K562 (cell line): ENCODE data around the gene LY6G6C. TPM values are rescaled to one million over a fixed set of nuclear protein-coding genes. Genes with fewer than 3 reads are reported as not detected.

Experiments used
- ATAC-seq: fragments of 200-7000 bp; cut with Tn5 transposase; 3 replicates; pipeline ENCODE4 v1.9.1; 2020; ENCODE audit warnings: moderate library complexity
- BruUV-seq: library from RNA; stranded (reverse); fragments of 400-500 nt; replicated peaks from 2 replicates; lab custom pipeline; 2021; lab: Mats Ljungman, UMichigan
- CTCF ChIA-PET: fragments of 300-600 bp; formaldehyde crosslinking; extraction: SDS; loops from one replicate; lab custom pipeline; 2021; ENCODE audit warnings: low intra/inter-chr PET ratio; lab: Yijun Ruan, JAX
- POLR2A ChIA-PET: fragments of 300-600, 350-650 bp; sonication (Branson Sonifier 250); formaldehyde crosslinking; extraction: SDS; loops from one replicate; lab custom pipeline; 2021; ENCODE audit warnings: antibody characterized with exemption, inconsistent platforms; lab: Yijun Ruan, JAX
- DNase-seq, 4 experiments: peaks; one replicate each; pipeline versions ENCODE4 v3.0.0 to v3.0.0-alpha.2; 2011 to 2018; ENCODE audit warnings: low spot score in 3 of 4, mixed read lengths in 3 of 4; ENCODE audit errors: extremely low read depth in 1 of 4
- FAIRE-seq: peaks from 2 replicates; lab custom pipeline; 2011; peaks lifted over from hg19 to GRCh38; lab: Jason Lieb, UNC
- H2AFZ ChIP-seq: 2 replicates; pipeline ENCODE4 v1.6.0; 2011; ENCODE audit warnings: low read depth, low read length, control low read depth, inconsistent platforms
- H3K27ac ChIP-seq: fragments of 200-600 bp; 3 replicates; pipeline ENCODE4 v1.8.0; 2011; ENCODE audit warnings: low read depth, mild to moderate bottlenecking, control low read depth, inconsistent platforms, low read length, moderate library complexity, mixed read lengths; ENCODE audit errors: extremely low read depth
- H3K27me3 ChIP-seq, 2 experiments: fragments of 300-600 bp in 1 of 2; 2 replicates in 1 of 2; 3 replicates in 1 of 2; pipeline versions ENCODE4 v1.6.0 to v1.8.0; 2011; ENCODE audit warnings: inconsistent platforms in 2 of 2, low read length in 2 of 2, mild to moderate bottlenecking in 1 of 2, mixed read lengths in 1 of 2, moderate library complexity in 1 of 2; ENCODE audit not compliant: control insufficient read depth in 2 of 2, insufficient read depth in 2 of 2
- H3K36me3 ChIP-seq: fragments of 300-600 bp; 3 replicates; pipeline ENCODE4 v1.8.0; 2011; ENCODE audit warnings: mild to moderate bottlenecking, low read length, inconsistent platforms; ENCODE audit not compliant: control insufficient read depth, insufficient read depth
- H3K4me1 ChIP-seq, 2 experiments: fragments of 200-600 bp in 1 of 2; replicated peaks in 1 of 2; 2 replicates in 1 of 2; 3 replicates in 1 of 2; pipeline versions ENCODE4 v1.5.1 to v1.8.0; 2011; ENCODE audit warnings: inconsistent platforms in 2 of 2, low read length in 2 of 2, mild to moderate bottlenecking in 1 of 2, mixed read lengths in 1 of 2, moderate library complexity in 1 of 2; ENCODE audit not compliant: control insufficient read depth in 2 of 2, insufficient read depth in 2 of 2
- H3K4me2 ChIP-seq: 2 replicates; pipeline ENCODE4 v1.6.1; 2011; ENCODE audit warnings: low read length, control low read depth, inconsistent platforms, mixed read lengths; ENCODE audit not compliant: insufficient read depth
- H3K4me3 ChIP-seq: fragments of 200-600 bp; sonication (generic), shearing (Covaris generic); 2 replicates; pipeline ENCODE4 v1.5.1; 2016; ENCODE audit warnings: control low read depth, inconsistent platforms
- H3K79me2 ChIP-seq: fragments of 200-600 bp; 3 replicates; pipeline ENCODE4 v1.8.0; 2011; ENCODE audit warnings: low read length, inconsistent platforms; ENCODE audit not compliant: control insufficient read depth, insufficient read depth
- H3K9ac ChIP-seq, 2 experiments: 2 replicates each; pipeline versions ENCODE4 v1.6.0 to v1.6.1; 2011; ENCODE audit warnings: low read depth in 2 of 2, low read length in 2 of 2, control low read depth in 1 of 2, inconsistent platforms in 1 of 2, mild to moderate bottlenecking in 1 of 2, mixed read lengths in 1 of 2; ENCODE audit not compliant: insufficient read depth in 1 of 2
- H3K9me1 ChIP-seq: one replicate; pipeline ENCODE4 v1.6.0; 2011; ENCODE audit warnings: inconsistent platforms, mild to moderate bottlenecking, low read length, moderate library complexity; ENCODE audit not compliant: control insufficient read depth, insufficient read depth
- H3K9me3 ChIP-seq: replicated peaks from 2 replicates; pipeline ENCODE4 v1.5.1; 2011; ENCODE audit warnings: low read depth, low read length, inconsistent platforms; ENCODE audit not compliant: control insufficient read depth, insufficient read depth
- H4K20me1 ChIP-seq: replicated peaks from 2 replicates; pipeline ENCODE4 v1.6.1; 2011; ENCODE audit warnings: low read length, inconsistent platforms, mixed read lengths; ENCODE audit not compliant: control insufficient read depth, insufficient read depth
- CHD4 ChIP-seq: fragments of 200-600 bp; sonication (generic); IDR thresholded peaks from 3 replicates; pipeline ENCODE4 v1.6.1; 2012; ENCODE audit warnings: low read depth, mild to moderate bottlenecking, mixed read lengths, low read length, inconsistent platforms; ENCODE audit not compliant: insufficient read depth, insufficient replicate concordance, poor library complexity, severe bottlenecking
- FOXA3 ChIP-seq, 2 experiments: fragments of 450-650 bp in 1 of 2; sonication (generic) in 1 of 2; formaldehyde crosslinking; IDR thresholded peaks in 1 of 2; conservative IDR thresholded peaks in 1 of 2; 2 replicates each; pipeline versions ENCODE4 v1.4.0 to v1.8.0; 2020 to 2022; ENCODE audit warnings: mild to moderate bottlenecking in 2 of 2, missing genetic modification reagents in 1 of 2
- JUNB ChIP-seq: fragments of 450-650 bp; formaldehyde crosslinking; conservative IDR thresholded peaks from 2 replicates; pipeline ENCODE4 v1.4.0; 2020; ENCODE audit warnings: mild to moderate bottlenecking
- MAFG ChIP-seq: fragments of 450-650 bp; conservative IDR thresholded peaks from 2 replicates; pipeline ENCODE4 v1.6.1; 2016; ENCODE audit warnings: missing genetic modification characterization, missing compliant biosample characterization
- MXI1 ChIP-seq: IDR thresholded peaks from 2 replicates; pipeline ENCODE4 v1.6.1; 2011; ENCODE audit warnings: low read depth, mild to moderate bottlenecking, improper control_type of control experiment, low read length
- NFIX ChIP-seq: fragments of 250-450 bp; sonication (Bioruptor Pico); IDR thresholded peaks from 2 replicates; pipeline ENCODE4 v1.4.0; 2020; ENCODE audit warnings: low read depth, mild to moderate bottlenecking, moderate library complexity
- POLR2AphosphoS2 ChIP-seq: IDR thresholded peaks from 2 replicates; pipeline ENCODE4 v1.6.1; 2012; ENCODE audit warnings: low read length, improper control_type of control experiment
- POLR2H ChIP-seq: IDR thresholded peaks from 2 replicates; pipeline ENCODE4 v1.6.1; 2016; ENCODE audit warnings: missing genetic modification characterization, low read depth, mild to moderate bottlenecking, control low read depth, missing compliant biosample characterization, moderate library complexity
- RUNX1 ChIP-seq: sonication (generic); IDR thresholded peaks from 2 replicates; pipeline ENCODE4 v1.6.1; 2016; ENCODE audit warnings: antibody characterized with exemption, low read depth
- SREBF2 ChIP-seq: sonication (generic); formaldehyde crosslinking; IDR thresholded peaks from 2 replicates; pipeline ENCODE4 v1.4.0; 2020; ENCODE audit warnings: mild to moderate bottlenecking, missing genetic modification reagents
- TSHZ1 ChIP-seq: fragments of 250-450 bp; sonication (Bioruptor Pico); IDR thresholded peaks from 2 replicates; pipeline ENCODE4 v1.4.0; 2020; ENCODE audit warnings: mild to moderate bottlenecking, moderate library complexity
- ZNF3 ChIP-seq: fragments of 250-450 bp; sonication (Bioruptor Pico); IDR thresholded peaks from 2 replicates; pipeline ENCODE4 v1.5.0; 2021; ENCODE audit warnings: mild to moderate bottlenecking, moderate library complexity
- WGBS: fragments of 100-300 bp; shearing (Covaris generic); methylation state at CpG from one replicate; pipeline ENCODE4 v1.1.6; 2016; ENCODE audit warnings: low coverage, mixed read lengths; ENCODE audit not compliant: insufficient coverage; ENCODE audit errors: missing lambda C conversion rate; 5-methylcytosine and 5-hydroxymethylcytosine counted together
- in situ Hi-C: fragments of 300-500 bp; cut with MboI; formaldehyde crosslinking; loops from 4 replicates; pipeline ENCODE4 v1.15.0; 2018; ENCODE audit warnings: inconsistent platforms, mixed read lengths
- intact Hi-C: fragments of 100-400 bp; cut with micrococcal nuclease; formaldehyde crosslinking; loops from 2 replicates; pipeline ENCODE4 v1.14.2; 2022
- polyA plus RNA-seq, 8 experiments: library from polyadenylated mRNA; depleted of rRNA in 4 of 8; stranded (reverse) in 5 of 8; unstranded in 3 of 8; fragments of >200 nt; fragmentation: Nextera tagmentation in 2 of 8; fragmentation: Illumina TruSeq in 1 of 8; extraction: Ambion mirVana in 2 of 8; extraction: Trizol in 1 of 8; gene quantifications; 2 replicates each; pipeline versions ENCODE4 v1.2.1 to v1.2.3, GENCODE V29; 2011 to 2014; ENCODE audit warnings: inconsistent platforms in 1 of 8, missing spikeins in 1 of 8
- total RNA-seq, 7 experiments: library from RNA; depleted of rRNA in 6 of 7; stranded (reverse); fragments of >200 nt in 6 of 7; fragmentation: Illumina TruSeq in 2 of 7; extraction: Trizol in 2 of 7; gene quantifications; 2 replicates each; pipeline versions ENCODE4 v1.2.1 to v1.2.3, GENCODE V29; 2011 to 2021; ENCODE audit warnings: low replicate concordance in 1 of 7

Gene LY6G6C
- total and polyA plus RNA-seq, 9 of the 15 experiments (the other 6 are each of a cell fraction or from before 2014, with no cell fraction given): 0.06 to 0.20 TPM; not detected in 7

- 0 out of 2 replicates have a peak, but pooled peaks have one; percentile 9 for TF ChIP-seq TSHZ1
- no peak for TF ChIP-seq SREBF2 (CRISPR knock-in tag)
- TF ChIP-seq FOXA3 (CRISPR knock-in tag; conservative IDR thresholded peaks at IDR 0.05 in 1 of 2, IDR thresholded peaks at IDR 0.05 in 1 of 2): 0 out of 4 replicates have a peak, but pooled peaks of 1 of the 2 experiments have one; percentile 4
- TF ChIP-seq, all 486 proteins: peak for 119
Measured at GRCh38 chr6:31734821-31735406, 13.4 kb upstream of the LY6G6C start (continued).

DNA sequence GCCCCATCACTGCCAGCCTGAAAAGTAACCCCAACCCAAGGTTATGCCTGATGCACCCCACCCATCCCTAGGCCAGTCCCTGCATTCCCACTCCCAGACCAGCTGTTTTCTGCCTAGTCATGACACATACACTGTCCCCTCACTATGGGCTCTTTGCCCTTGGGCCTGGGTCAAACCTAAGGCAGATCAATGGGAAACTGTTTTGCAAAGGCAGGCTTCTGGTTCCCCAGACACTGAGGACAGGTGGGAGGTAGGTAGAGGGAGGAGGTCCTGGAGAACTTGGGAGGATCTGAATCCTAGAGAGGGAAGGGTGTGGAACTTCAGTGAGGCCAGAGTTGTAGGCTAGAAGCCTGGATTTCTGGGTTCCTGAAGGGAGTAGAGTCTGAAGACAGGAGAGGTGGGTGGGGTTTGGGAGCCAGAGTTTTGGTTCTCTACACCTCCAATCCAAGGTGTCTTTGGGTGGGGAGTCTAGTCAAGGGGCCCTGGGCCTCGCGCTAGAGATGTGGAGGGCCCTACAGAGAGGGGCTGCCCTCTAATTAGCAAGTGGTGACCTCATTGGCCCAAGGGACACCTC is 12.8 kb upstream of the LY6G6C start:
- H3K4me1 ChIP-seq: peaks cover 43 to 58% of the 10 kb centered on the region in 2 experiments
- peak; percentile 86 for TF ChIP-seq MAFG (tag)
- no peak for TF ChIP-seq RUNX1
- TF ChIP-seq CHD4: peak; percentile 82
- TF ChIP-seq ZNF3 (CRISPR knock-in tag): 0 out of 2 replicates have a peak, but pooled peaks have one; percentile 18
- no peak for TF ChIP-seq POLR2H (tag)
- TF ChIP-seq MXI1: no peak
- no peak for TF ChIP-seq NFIX (CRISPR knock-in tag)
- peak; percentile 14; the same call in 1 of the 2 replicates for TF ChIP-seq POLR2AphosphoS2
- TF ChIP-seq JUNB (CRISPR knock-in tag): peak; percentile 79; the same call in 1 of the 2 replicates

More for the DNA sequence above, 12.8 kb upstream of the LY6G6C start:
- Histone ChIP-seq H4K20me1 (peaks cover 24% of the 10 kb centered on the region), H3K4me2 (peak overlapping the region; percentile 100), H3K4me3 (peak overlapping the region; percentile 77), H3K36me3 (peaks cover 56% of the 10 kb centered on the region), H3K27ac (peak overlapping the region; percentile 95), H3K9ac (peak overlapping the region; percentile 99), H3K9me1 (no peaks in the 10 kb centered on the region), H2AFZ (no peak overlapping the region), H3K27me3 (no peaks in the 10 kb centered on the region), H3K79me2 (peaks cover 77% of the 10 kb centered on the region), H3K9me3 (no peaks in the 10 kb centered on the region)
- in situ Hi-C loops (no loop called here), intact Hi-C loops (loop anchor here (2.0 to 10.0 kb wide), 3 partner anchors 44 to 240 kb away; partner anchors contain the start of genes DXO and VARS1)
- DNase-seq (no peak), FAIRE-seq (no peak), ATAC-seq (no peak)
- CTCF ChIA-PET: no interaction called here
- BruUV-seq: no TSS peak
- POLR2A ChIA-PET: interaction anchor here (0.6 to 13.1 kb wide), 14 partner anchors 9 to 217 kb away, joined by 3 to 236 read pairs (median 6); partner anchors contain the start of genes ABHD16A, BAG6, C6orf47 and CSNK2B
- 0% methylated on average over 2 of the region's 2 CpGs for WGBS
